Ureter (tissue), 1 donor: ENCODE measurements around the gene MAPK1IP1L. TPM values are rescaled to one million over a fixed set of nuclear protein-coding genes. Genes with fewer than 3 reads are reported as not detected.

Experiments
- total RNA-seq: library from RNA; stranded (reverse); gene quantifications from one replicate; pipeline ENCODE4 v1.2.4, GENCODE V29; 2023
- donor health status: DM: yes; HTN: yes; CAD: no.

Gene MAPK1IP1L
- total RNA-seq, 1 donor from 2014 or later, result 94.7 TPM

Other genes with a start within 250 kb of the MAPK1IP1L start
- 13.8 TPM for gene GCH1, start 148.8 kb upstream of the MAPK1IP1L start, total RNA-seq
- gene WDHD1, start 24.5 kb upstream of the MAPK1IP1L start, total RNA-seq, result 6.6 TPM
- gene SOCS4, start 24.4 kb upstream of the MAPK1IP1L start, total RNA-seq, result 29.2 TPM
- 193 TPM for gene LGALS3, start 77.6 kb downstream of the MAPK1IP1L start, total RNA-seq
- 0.21 TPM for gene DLGAP5, start 139.9 kb downstream of the MAPK1IP1L start, total RNA-seq
- gene FBXO34, start 219.8 kb downstream of the MAPK1IP1L start, total RNA-seq, result 52.0 TPM